Natural killer cell (primary cell): Measurements from ENCODE around the gene LGALS9. TPM values are rescaled to one million over a fixed set of nuclear protein-coding genes. Genes with fewer than 3 reads are reported as not detected.
"Not testable (repeated sequence)": the region's sequence is repeated elsewhere in the genome, so short reads cannot be mapped to it uniquely, and the experiment has no call there.

Source experiments
- ATAC-seq, 3 donors: fragments of 150-1000 bp in 2 of 3; fragments of 200-7000 bp in 1 of 3; cut with Tn5 transposase; 1 replicate in 1 of 3; 2 replicates in 2 of 3; pipeline ENCODE4 v1.10.0; 2021; ENCODE audit warnings: mild to moderate bottlenecking in 2 of 3, moderate library complexity in 2 of 3
- DNase-seq, 2 donors: peaks; one replicate each; pipeline versions ENCODE4 v3.0.0 to v3.0.0-alpha.2; 2013 to 2021; ENCODE audit warnings: mixed read lengths in 1 of 2
- H3K27ac ChIP-seq: one replicate; pipeline ENCODE4 v1.5.1; 2013; ENCODE audit warnings: mild to moderate bottlenecking, low read length
- H3K27me3 ChIP-seq: one replicate; pipeline ENCODE4 v1.6.1; 2013; ENCODE audit warnings: low read length; ENCODE audit not compliant: control insufficient read depth, insufficient read depth
- H3K36me3 ChIP-seq: one replicate; pipeline ENCODE4 v1.6.1; 2013; ENCODE audit warnings: low read length; ENCODE audit not compliant: control insufficient read depth, insufficient read depth
- H3K4me1 ChIP-seq: one replicate; pipeline ENCODE4 v1.6.1; 2013; ENCODE audit warnings: low read length; ENCODE audit not compliant: control insufficient read depth, insufficient read depth
- H3K4me3 ChIP-seq: one replicate; pipeline ENCODE4 v1.5.1; 2013; ENCODE audit warnings: low read length
- H3K9me3 ChIP-seq: one replicate; pipeline ENCODE4 v1.6.1; 2013; ENCODE audit warnings: low read length; ENCODE audit not compliant: control insufficient read depth, insufficient read depth
- H3K27ac Mint-ChIP-seq, 2 donors: one replicate each; pipeline ENCODE4 v1.8.0; 2022; ENCODE audit warnings: mild to moderate bottlenecking in 2 of 2, mixed read lengths in 2 of 2, moderate library complexity in 1 of 2
- H3K27me3 Mint-ChIP-seq, 2 donors: one replicate each; pipeline ENCODE4 v1.8.0; 2022; ENCODE audit warnings: low read depth in 2 of 2, mixed read lengths in 2 of 2
- H3K36me3 Mint-ChIP-seq: one replicate; pipeline ENCODE4 v1.8.0; 2022; ENCODE audit warnings: mixed read lengths
- H3K4me1 Mint-ChIP-seq, 2 donors: one replicate each; pipeline ENCODE4 v1.8.0; 2022; ENCODE audit warnings: mixed read lengths in 2 of 2
- H3K4me3 Mint-ChIP-seq: one replicate; pipeline ENCODE4 v1.8.0; 2022; ENCODE audit warnings: mild to moderate bottlenecking, moderate library complexity, mixed read lengths
- H3K9me3 Mint-ChIP-seq, 2 donors: one replicate each; pipeline ENCODE4 v1.8.0; 2022; ENCODE audit warnings: mixed read lengths in 2 of 2
- WGBS: methylation state at CpG from one replicate; pipeline ENCODE4 v1.1.7; 2013; ENCODE audit warnings: missing lambda C conversion rate; ENCODE audit not compliant: insufficient coverage; 5-methylcytosine and 5-hydroxymethylcytosine counted together
- intact Hi-C: fragments of 100-400 bp; cut with micrococcal nuclease; formaldehyde crosslinking; loops from one replicate; pipeline ENCODE4 v1.14.2; 2022
- total RNA-seq, 4 donors: library from RNA; stranded (reverse); fragments of 120-200 nt in 1 of 4; gene quantifications; one replicate each; pipeline versions ENCODE4 v1.2.3 to v1.2.4, GENCODE V29; 2013 to 2022
- TF ChIP-seq, protein P1 (sequence below): fragments of 200-600 bp; IDR thresholded peaks from one replicate; pipeline ENCODE4 v1.8.0; 2022; ENCODE audit warnings: antibody characterized with exemption

LGALS9 gene
- total RNA-seq, 3 donors from 2014 or later (not counting 1 experiment from before 2014, with no cell fraction given), result 83.4 to 142 (median 102) TPM

DNA sequence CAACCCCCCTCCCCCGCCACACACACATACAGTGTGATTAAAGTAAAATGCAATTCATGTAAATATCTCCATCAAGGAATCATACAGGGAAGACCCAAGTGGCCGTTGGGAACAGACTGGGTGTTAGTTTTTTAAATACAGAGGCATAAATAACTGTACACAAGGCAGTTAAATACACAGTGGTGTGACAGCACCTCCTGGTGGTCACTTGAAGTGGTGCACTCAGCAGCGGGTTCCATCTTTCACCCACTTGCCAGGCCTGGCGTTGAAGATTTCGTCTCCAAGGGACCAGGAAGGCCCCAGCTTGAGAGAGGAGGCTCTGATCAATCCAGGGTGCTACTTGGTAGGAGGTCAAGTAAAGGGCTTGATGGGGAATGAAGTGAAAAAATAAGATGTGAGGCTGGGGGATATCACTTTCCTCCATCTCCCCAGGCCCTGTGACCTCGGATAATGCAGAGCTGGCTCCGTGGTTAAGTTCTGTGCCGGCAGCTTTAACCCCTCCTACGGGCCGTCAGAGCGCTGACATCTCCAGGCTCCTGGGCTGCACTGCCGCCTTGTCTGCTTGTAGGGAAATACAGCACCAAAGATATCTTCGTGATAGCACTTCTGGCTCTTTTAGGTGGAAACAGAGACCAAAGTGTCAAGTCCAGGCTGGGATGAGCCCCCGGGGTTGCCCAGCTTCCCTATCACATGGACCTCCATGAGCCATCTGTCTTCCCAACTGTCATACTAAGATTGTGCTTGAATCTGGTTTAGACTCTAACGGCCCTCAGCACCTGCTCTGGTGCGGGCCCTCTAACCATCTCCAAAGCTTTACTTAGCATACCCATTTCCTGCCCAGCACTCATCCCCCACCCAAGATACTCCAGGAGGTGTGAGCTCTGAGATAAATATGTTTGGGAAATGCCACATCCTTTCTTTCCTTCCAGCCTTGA, 20.7 kb downstream of the LGALS9 start:
- no peak overlapping the region for H3K4me3 Mint-ChIP-seq
- H3K36me3 Mint-ChIP-seq, result no peaks in the 10 kb centered on the region
- H3K27ac Mint-ChIP-seq, result no peak overlapping the region
- intact Hi-C loops, result loop anchor here (1.0 to 5.0 kb wide), 3 partner anchors 48 to 415 kb away; no protein-coding TSS in a partner anchor
- DNase-seq (peak; percentile 64 to 81), ATAC-seq (peak; percentile 69 to 88 (median 82))
- H3K36me3 ChIP-seq, result peaks cover 8% of the 10 kb centered on the region
- no peaks in the 10 kb centered on the region for H3K9me3 Mint-ChIP-seq
- H3K4me1 ChIP-seq, result peaks cover 7% of the 10 kb centered on the region
- H3K27me3 ChIP-seq, result no peaks in the 10 kb centered on the region
- no peaks in the 10 kb centered on the region for H3K9me3 ChIP-seq
- no peak overlapping the region for H3K27ac ChIP-seq
- H3K4me3 ChIP-seq, result no peak overlapping the region
- TF ChIP-seq, protein P1, sequence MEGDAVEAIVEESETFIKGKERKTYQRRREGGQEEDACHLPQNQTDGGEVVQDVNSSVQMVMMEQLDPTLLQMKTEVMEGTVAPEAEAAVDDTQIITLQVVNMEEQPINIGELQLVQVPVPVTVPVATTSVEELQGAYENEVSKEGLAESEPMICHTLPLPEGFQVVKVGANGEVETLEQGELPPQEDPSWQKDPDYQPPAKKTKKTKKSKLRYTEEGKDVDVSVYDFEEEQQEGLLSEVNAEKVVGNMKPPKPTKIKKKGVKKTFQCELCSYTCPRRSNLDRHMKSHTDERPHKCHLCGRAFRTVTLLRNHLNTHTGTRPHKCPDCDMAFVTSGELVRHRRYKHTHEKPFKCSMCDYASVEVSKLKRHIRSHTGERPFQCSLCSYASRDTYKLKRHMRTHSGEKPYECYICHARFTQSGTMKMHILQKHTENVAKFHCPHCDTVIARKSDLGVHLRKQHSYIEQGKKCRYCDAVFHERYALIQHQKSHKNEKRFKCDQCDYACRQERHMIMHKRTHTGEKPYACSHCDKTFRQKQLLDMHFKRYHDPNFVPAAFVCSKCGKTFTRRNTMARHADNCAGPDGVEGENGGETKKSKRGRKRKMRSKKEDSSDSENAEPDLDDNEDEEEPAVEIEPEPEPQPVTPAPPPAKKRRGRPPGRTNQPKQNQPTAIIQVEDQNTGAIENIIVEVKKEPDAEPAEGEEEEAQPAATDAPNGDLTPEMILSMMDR, result peak; percentile 79
- 53% methylated on average over 15 of the region's 16 CpGs for WGBS
- H3K27me3 Mint-ChIP-seq, result no peaks in the 10 kb centered on the region
- H3K4me1 Mint-ChIP-seq, result peaks cover 11 to 16% of the 10 kb centered on the region in 2 donors

DNA sequence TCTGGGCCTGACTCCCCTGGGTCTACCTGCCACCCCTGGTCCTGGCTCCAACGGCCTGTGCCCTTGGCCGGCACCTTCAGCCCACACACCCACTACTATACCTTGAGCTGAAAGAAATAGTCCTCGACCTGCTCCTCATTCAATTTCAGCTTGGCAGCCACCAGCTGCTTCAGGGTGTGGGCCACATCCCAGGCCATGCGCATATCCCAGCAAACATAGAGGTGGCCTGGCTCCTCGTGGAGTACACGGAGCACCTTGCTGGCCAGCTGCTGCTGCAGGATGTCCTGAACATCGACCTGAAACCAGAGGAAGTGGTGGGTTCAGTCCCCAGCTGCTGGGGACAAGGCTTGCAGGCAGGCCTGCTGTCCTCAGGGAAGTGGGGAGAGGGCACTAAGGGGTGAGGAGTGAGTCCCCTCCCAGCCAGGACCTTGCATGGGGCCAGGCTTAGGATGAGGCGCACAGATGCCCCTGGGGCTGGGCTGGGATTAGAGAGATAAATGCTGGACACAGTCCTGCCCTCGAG, 22.5 kb downstream of the LGALS9 start:
- not testable (repeated sequence) for H3K4me3 Mint-ChIP-seq, H3K9me3 Mint-ChIP-seq, H3K4me3 ChIP-seq, H3K36me3 ChIP-seq, ATAC-seq, H3K27me3 ChIP-seq, H3K36me3 Mint-ChIP-seq, H3K27ac Mint-ChIP-seq, DNase-seq, H3K4me1 ChIP-seq, H3K9me3 ChIP-seq, H3K27ac ChIP-seq, H3K27me3 Mint-ChIP-seq
- intact Hi-C loops, result loop anchor here (5.0 kb wide), 1 partner anchor 301 kb away; no protein-coding TSS in a partner anchor
- peaks cover 6 to 10% of the 10 kb centered on the region in 2 donors for H3K4me1 Mint-ChIP-seq
- WGBS, result 77% methylated on average over 8 of the region's 9 CpGs

DNA sequence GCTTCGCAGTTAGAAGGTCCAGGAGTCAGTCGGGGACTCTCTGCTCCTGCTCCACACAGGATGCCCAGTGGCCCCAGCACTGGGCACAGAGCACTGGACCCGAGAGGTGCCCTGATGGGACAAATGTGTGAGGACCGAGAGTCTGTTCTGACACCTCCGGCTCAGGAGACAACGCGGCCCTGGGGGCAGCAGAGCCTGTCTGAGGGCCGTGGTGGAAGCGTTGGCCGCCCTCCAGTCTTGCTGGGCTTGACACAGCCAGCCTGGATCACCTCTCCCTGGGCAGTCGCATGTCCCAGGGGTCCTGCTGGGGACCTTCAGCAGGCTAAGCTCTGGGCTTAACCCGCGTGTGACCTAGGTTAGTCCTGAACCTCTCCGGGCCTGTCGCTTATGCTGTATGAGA, 23.1 kb downstream of the LGALS9 start:
- no peak for DNase-seq
- intact Hi-C loops, result loop anchor here (2.0 to 5.0 kb wide), 2 partner anchors 103 to 302 kb away; no protein-coding TSS in a partner anchor
- Mint-ChIP-seq H3K4me1 (peaks cover 6 to 10% of the 10 kb centered on the region in 2 donors), H3K9me3 (no peaks in the 10 kb centered on the region), H3K4me3 (no peak overlapping the region), H3K27ac (no peak overlapping the region), H3K27me3 (no peaks in the 10 kb centered on the region), H3K36me3 (no peaks in the 10 kb centered on the region)
- Histone ChIP-seq H3K36me3 (no peaks in the 10 kb centered on the region), H3K4me3 (no peak overlapping the region), H3K27ac (no peak overlapping the region), H3K9me3 (no peaks in the 10 kb centered on the region), H3K27me3 (no peaks in the 10 kb centered on the region), H3K4me1 (peaks cover 7% of the 10 kb centered on the region)
- ATAC-seq, result no peak
- WGBS, result 95% methylated on average over 15 of the region's 15 CpGs
- TF ChIP-seq, protein P1, result no peak
